ENCODE results near the gene CSK.

Gene CSK

GRCh38 chr15:74838137-74838516, 56.2 kb downstream of the CSK start:
- no peak overlapping the region for H2BK5ac ChIP-seq (ENCODE audit: low read depth, low read length, poor library complexity)
- no peaks in the 10 kb centered on the region for H3K79me2 ChIP-seq (ENCODE audit: control insufficient read depth, insufficient read depth, low read length, poor library complexity)
- H3K18ac ChIP-seq (ENCODE audit: low read length) = no peak overlapping the region
- H3K4ac ChIP-seq (ENCODE audit: low read depth, low read length) = no peak overlapping the region
- H3K14ac ChIP-seq (ENCODE audit: low read length) = no peak overlapping the region
- peaks cover 4% of the 10 kb centered on the region for H3K79me1 ChIP-seq (ENCODE audit: low read length)
- no peak overlapping the region for H2AFZ ChIP-seq (ENCODE audit: insufficient read depth, low read length, poor library complexity)
- no peak overlapping the region for H3K4me2 ChIP-seq (ENCODE audit: low read length)
- H4K8ac ChIP-seq (ENCODE audit: low read depth, low read length) = no peak overlapping the region
- no CpG with 5 or more reads among the region's 10 CpGs for WGBS (ENCODE audit: extremely low coverage, insufficient coverage, insufficient read length)
- peaks cover 0 to 3% of the 10 kb centered on the region in 2 experiments for H3K36me3 ChIP-seq (ENCODE audit: control insufficient read depth in 1 of 2, insufficient read depth in 2 of 2, low read length in 2 of 2)
- no peak overlapping the region for H3K23ac ChIP-seq (ENCODE audit: low read length)
- H2AK5ac ChIP-seq (ENCODE audit: low read length) = no peak overlapping the region
- no peaks in the 10 kb centered on the region for H3K9me3 ChIP-seq (ENCODE audit: insufficient read depth, low read depth, low read length)
- no peaks in the 10 kb centered on the region for H3K27me3 ChIP-seq (ENCODE audit: insufficient read depth, low read length)
- no peak overlapping the region for H4K91ac ChIP-seq (ENCODE audit: low read depth, low read length)
- no peak overlapping the region for H2BK12ac ChIP-seq (ENCODE audit: low read length)
- H2BK120ac ChIP-seq (ENCODE audit: insufficient read depth, low read length, poor library complexity) = no peak overlapping the region
- H3K9ac ChIP-seq (ENCODE audit: low read length) = no peak overlapping the region
- no peak for DNase-seq
- H3K27ac ChIP-seq (ENCODE audit: low read depth, low read length) = no peak overlapping the region
- H4K12ac ChIP-seq (ENCODE audit: low read depth, low read length) = no peak overlapping the region
- H3K4me3 ChIP-seq (ENCODE audit: low read depth, low read length) = no peak overlapping the region
- peaks cover 6 to 8% of the 10 kb centered on the region in 2 experiments for H3K4me1 ChIP-seq (ENCODE audit: control insufficient read depth in 1 of 2, insufficient read depth in 2 of 2, low read length in 2 of 2)

DNA sequence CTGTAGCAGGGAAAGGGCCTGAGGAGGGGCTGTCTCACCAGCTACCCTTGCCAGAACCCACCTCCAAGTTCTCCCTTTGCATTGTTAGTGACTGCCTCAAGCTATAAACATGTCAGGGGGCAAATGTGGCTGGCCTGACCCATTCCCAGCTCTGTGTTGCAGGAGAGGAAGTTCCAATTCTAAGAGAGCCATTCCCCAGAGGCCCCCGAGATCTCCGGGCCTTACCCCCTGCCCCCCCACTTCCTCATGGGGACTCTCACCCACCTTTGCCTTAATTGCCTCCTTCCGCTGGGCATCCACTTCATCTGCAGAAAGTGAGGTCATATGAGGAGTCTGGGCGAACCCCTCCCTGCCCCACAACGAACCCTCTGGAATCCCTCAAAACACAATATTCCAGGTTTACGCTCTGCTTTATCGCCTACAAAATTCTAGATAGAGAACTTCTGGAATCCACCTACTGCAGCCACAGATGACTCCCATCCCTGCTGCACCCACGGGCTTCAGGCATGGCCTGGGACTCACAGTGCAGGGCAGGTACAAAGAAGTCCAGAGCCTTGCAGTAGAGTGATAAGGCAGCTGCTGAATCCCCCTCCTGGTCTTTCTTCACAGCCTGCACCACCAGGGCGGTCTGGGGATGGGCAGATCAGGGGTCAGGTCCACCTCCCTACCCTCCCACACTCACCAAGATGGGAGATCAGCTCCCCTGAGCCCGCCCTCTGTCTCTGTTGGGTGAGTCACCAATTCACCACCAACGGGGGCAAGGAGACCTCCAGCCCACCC, 57.1 kb downstream of the CSK start:
- no peak overlapping the region for H3K9ac ChIP-seq (ENCODE audit: low read length)
- peaks cover 3% of the 10 kb centered on the region for H3K79me2 ChIP-seq (ENCODE audit: control insufficient read depth, insufficient read depth, low read length, poor library complexity)
- H3K9me3 ChIP-seq (ENCODE audit: insufficient read depth, low read depth, low read length) = no peaks in the 10 kb centered on the region
- no peak overlapping the region for H3K4ac ChIP-seq (ENCODE audit: low read depth, low read length)
- H2AK5ac ChIP-seq (ENCODE audit: low read length) = no peak overlapping the region
- H3K27me3 ChIP-seq (ENCODE audit: insufficient read depth, low read length) = no peaks in the 10 kb centered on the region
- H4K12ac ChIP-seq (ENCODE audit: low read depth, low read length) = no peak overlapping the region
- peaks cover 6% of the 10 kb centered on the region for H3K79me1 ChIP-seq (ENCODE audit: low read length)
- H3K36me3 ChIP-seq (ENCODE audit: control insufficient read depth in 1 of 2, insufficient read depth in 2 of 2, low read length in 2 of 2) = peaks cover 0 to 3% of the 10 kb centered on the region in 2 experiments
- no peak for DNase-seq
- H3K23ac ChIP-seq (ENCODE audit: low read length) = no peak overlapping the region
- H2AFZ ChIP-seq (ENCODE audit: insufficient read depth, low read length, poor library complexity) = no peak overlapping the region
- peaks cover 10 to 12% of the 10 kb centered on the region in 2 experiments for H3K4me1 ChIP-seq (ENCODE audit: control insufficient read depth in 1 of 2, insufficient read depth in 2 of 2, low read length in 2 of 2)
- H3K4me2 ChIP-seq (ENCODE audit: low read length) = no peak overlapping the region
- no peak overlapping the region for H2BK12ac ChIP-seq (ENCODE audit: low read length)
- no peak overlapping the region for H2BK120ac ChIP-seq (ENCODE audit: insufficient read depth, low read length, poor library complexity)
- H4K8ac ChIP-seq (ENCODE audit: low read depth, low read length) = no peak overlapping the region
- no peak overlapping the region for H3K4me3 ChIP-seq (ENCODE audit: low read depth, low read length)
- no peak overlapping the region for H4K91ac ChIP-seq (ENCODE audit: low read depth, low read length)
- WGBS (ENCODE audit: extremely low coverage, insufficient coverage, insufficient read length) = no CpG with 5 or more reads among the region's 11 CpGs
- no peak overlapping the region for H3K14ac ChIP-seq (ENCODE audit: low read length)
- no peak overlapping the region for H3K18ac ChIP-seq (ENCODE audit: low read length)
- no peak overlapping the region for H3K27ac ChIP-seq (ENCODE audit: low read depth, low read length)
- no peak overlapping the region for H2BK5ac ChIP-seq (ENCODE audit: low read depth, low read length, poor library complexity)

- Histone ChIP-seq H3K18ac (ENCODE audit: low read length) (no peak overlapping the region), H3K9ac (ENCODE audit: low read length) (no peak overlapping the region), H4K8ac (ENCODE audit: low read depth, low read length) (no peak overlapping the region), H3K4ac (ENCODE audit: low read depth, low read length) (no peak overlapping the region), H2AK5ac (ENCODE audit: low read length) (no peak overlapping the region), H2BK5ac (ENCODE audit: low read depth, low read length, poor library complexity) (no peak overlapping the region), H3K9me3 (ENCODE audit: insufficient read depth, low read depth, low read length) (no peaks in the 10 kb centered on the region), H4K12ac (ENCODE audit: low read depth, low read length) (no peak overlapping the region), H3K79me1 (ENCODE audit: low read length) (peaks cover 6% of the 10 kb centered on the region), H3K4me2 (ENCODE audit: low read length) (no peak overlapping the region), H3K4me1 (ENCODE audit: control insufficient read depth in 1 of 2, insufficient read depth in 2 of 2, low read length in 2 of 2) (peaks cover 12 to 14% of the 10 kb centered on the region in 2 experiments), H3K4me3 (ENCODE audit: low read depth, low read length) (no peak overlapping the region), H3K79me2 (ENCODE audit: control insufficient read depth, insufficient read depth, low read length, poor library complexity) (peaks cover 3% of the 10 kb centered on the region), H4K91ac (ENCODE audit: low read depth, low read length) (no peak overlapping the region), H3K14ac (ENCODE audit: low read length) (no peak overlapping the region), H3K27me3 (ENCODE audit: insufficient read depth, low read length) (no peaks in the 10 kb centered on the region), H2AFZ (ENCODE audit: insufficient read depth, low read length, poor library complexity) (no peak overlapping the region), H3K23ac (ENCODE audit: low read length) (no peak overlapping the region), H3K27ac (ENCODE audit: low read depth, low read length) (no peak overlapping the region), H2BK120ac (ENCODE audit: insufficient read depth, low read length, poor library complexity) (no peak overlapping the region), H2BK12ac (ENCODE audit: low read length) (no peak overlapping the region), H3K36me3 (ENCODE audit: control insufficient read depth in 1 of 2, insufficient read depth in 2 of 2, low read length in 2 of 2) (peaks cover under 1 to 4% of the 10 kb centered on the region in 2 experiments)
- WGBS (ENCODE audit: extremely low coverage, insufficient coverage, insufficient read length) = no CpG with 5 or more reads among the region's 31 CpGs
- DNase-seq = no peak
Observed at GRCh38 chr15:74839526-74840395, 57.9 kb downstream of the CSK start.

- Histone ChIP-seq H3K4me3 (ENCODE audit: low read depth, low read length) (no peak overlapping the region), H2AK5ac (ENCODE audit: low read length) (no peak overlapping the region), H3K27ac (ENCODE audit: low read depth, low read length) (no peak overlapping the region), H3K4ac (ENCODE audit: low read depth, low read length) (no peak overlapping the region), H4K8ac (ENCODE audit: low read depth, low read length) (no peak overlapping the region), H3K9me3 (ENCODE audit: insufficient read depth, low read depth, low read length) (no peaks in the 10 kb centered on the region), H3K9ac (ENCODE audit: low read length) (no peak overlapping the region), H2BK120ac (ENCODE audit: insufficient read depth, low read length, poor library complexity) (no peak overlapping the region), H2BK5ac (ENCODE audit: low read depth, low read length, poor library complexity) (no peak overlapping the region), H4K91ac (ENCODE audit: low read depth, low read length) (no peak overlapping the region), H3K4me1 (ENCODE audit: control insufficient read depth in 1 of 2, insufficient read depth in 2 of 2, low read length in 2 of 2) (peaks cover 11 to 12% of the 10 kb centered on the region in 2 experiments), H4K12ac (ENCODE audit: low read depth, low read length) (no peak overlapping the region), H2AFZ (ENCODE audit: insufficient read depth, low read length, poor library complexity) (no peak overlapping the region), H3K79me2 (ENCODE audit: control insufficient read depth, insufficient read depth, low read length, poor library complexity) (peaks cover 3% of the 10 kb centered on the region), H3K23ac (ENCODE audit: low read length) (no peak overlapping the region), H3K27me3 (ENCODE audit: insufficient read depth, low read length) (no peaks in the 10 kb centered on the region), H3K4me2 (ENCODE audit: low read length) (no peak overlapping the region), H3K18ac (ENCODE audit: low read length) (no peak overlapping the region), H3K14ac (ENCODE audit: low read length) (no peak overlapping the region), H3K36me3 (ENCODE audit: control insufficient read depth in 1 of 2, insufficient read depth in 2 of 2, low read length in 2 of 2) (peaks cover 9 to 14% of the 10 kb centered on the region in 2 experiments), H2BK12ac (ENCODE audit: low read length) (no peak overlapping the region), H3K79me1 (ENCODE audit: low read length) (peaks cover 6% of the 10 kb centered on the region)
- DNase-seq = no peak
- no CpG with 5 or more reads among the region's 9 CpGs for WGBS (ENCODE audit: extremely low coverage, insufficient coverage, insufficient read length)
Observed at GRCh38 chr15:74840851-74841775, 59.2 kb downstream of the CSK start.

All from trophoblast cell (in vitro differentiated cells and primary cell).